ENCODE data around the gene DECR2.

Gene DECR2

DNA sequence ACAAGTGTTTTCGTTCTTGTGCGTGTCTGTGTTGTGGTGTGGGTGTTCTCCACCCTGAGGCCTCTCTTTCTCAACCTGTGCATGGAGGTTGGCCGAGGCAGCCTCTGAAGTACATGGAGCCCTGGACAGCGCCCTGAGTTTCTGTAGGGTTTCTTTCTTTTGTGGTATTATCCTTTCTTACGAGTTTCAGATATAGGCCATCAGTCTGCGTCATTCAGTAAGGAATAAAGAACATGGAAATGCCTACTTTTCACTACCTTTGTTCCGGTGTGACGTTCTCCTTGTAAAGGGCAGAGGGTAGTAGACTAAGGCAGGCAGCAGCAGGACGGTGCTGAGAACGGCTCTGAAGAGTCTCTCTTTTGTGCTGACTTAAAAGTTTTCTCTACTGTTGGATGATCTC, 42.3 kb downstream of the DECR2 start:
- no peak for DNase-seq (ENCODE audit: low read depth in 2 of 2)

DNA sequence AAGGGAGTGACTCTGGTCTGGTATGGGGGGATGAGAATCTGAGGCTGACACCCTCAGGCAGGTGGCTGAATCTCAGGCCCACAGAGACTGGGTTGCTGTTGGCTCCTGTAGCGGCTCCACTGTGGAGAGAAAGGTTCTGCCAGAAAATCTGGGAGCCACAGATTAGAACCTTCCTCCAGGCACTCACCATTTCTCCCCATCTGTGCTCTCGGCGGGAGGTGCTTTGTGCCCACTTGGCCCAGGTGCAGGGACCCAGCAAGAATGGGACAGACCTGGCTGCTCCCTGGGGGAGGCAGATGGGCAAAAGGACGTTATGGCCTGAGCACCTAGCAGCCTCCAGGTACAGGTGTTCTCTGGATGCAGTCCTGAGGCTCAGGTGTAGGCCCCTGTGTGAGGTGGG, 43.9 kb downstream of the DECR2 start:
- DNase-seq (ENCODE audit: low read depth in 2 of 2) = no peak

DNA sequence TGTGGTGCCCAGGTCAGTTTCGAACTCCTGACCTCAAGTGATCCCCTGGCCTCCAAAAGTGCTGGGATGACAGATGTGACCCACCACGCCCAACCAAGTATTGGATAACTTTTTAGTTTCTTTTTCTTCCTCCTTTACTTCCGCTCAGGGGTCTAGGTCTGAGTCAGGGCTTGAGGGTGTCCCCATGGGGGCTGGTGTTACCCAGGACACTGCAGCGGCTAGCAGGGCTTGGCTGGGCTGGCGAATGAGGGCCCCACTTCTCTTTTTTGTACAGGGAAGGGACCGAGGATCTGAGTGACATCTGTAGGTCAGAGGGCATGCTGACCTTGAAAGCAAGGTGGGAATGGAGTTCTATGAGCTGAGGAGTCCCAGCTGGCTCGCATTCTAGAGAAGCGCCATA, 48.7 kb downstream of the DECR2 start:
- DNase-seq (ENCODE audit: low read depth in 2 of 2) = no peak

DNA sequence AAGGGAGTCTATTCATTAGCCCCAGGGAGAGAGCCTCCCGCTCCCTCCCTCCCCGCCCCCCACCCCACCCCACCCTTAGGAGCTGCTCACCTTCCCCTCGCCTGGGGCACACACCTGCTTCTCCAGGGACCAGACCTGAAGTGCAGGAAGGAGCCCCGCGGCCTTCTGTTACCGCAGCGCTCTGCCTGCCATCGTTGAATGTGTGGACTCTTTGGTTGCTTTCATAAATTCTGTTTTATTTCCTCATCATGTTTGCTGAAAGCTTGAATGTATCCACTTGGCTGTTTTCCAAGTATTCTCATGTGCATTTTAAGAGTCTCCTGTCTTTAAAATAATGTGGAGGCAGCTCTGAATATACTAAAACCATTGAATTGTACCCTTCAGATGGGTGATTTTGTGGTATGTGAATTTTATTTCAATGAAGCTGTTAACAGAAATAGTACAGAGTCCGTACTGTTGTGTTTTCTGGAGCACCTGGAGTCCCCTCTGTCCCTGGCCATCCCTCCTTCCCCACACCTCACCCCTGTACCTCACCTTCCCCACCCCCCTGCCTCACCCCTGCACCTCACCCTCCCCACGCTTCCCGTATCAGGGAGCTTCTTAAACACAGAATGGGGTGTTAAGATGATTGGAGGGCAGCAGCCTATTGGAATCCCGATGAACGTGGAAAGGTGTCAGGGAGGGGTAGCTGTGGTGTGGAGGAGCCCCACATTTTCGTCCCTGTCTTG, 49.3 kb downstream of the DECR2 start:
- DNase-seq (ENCODE audit: low read depth in 2 of 2) = no peak

DNA sequence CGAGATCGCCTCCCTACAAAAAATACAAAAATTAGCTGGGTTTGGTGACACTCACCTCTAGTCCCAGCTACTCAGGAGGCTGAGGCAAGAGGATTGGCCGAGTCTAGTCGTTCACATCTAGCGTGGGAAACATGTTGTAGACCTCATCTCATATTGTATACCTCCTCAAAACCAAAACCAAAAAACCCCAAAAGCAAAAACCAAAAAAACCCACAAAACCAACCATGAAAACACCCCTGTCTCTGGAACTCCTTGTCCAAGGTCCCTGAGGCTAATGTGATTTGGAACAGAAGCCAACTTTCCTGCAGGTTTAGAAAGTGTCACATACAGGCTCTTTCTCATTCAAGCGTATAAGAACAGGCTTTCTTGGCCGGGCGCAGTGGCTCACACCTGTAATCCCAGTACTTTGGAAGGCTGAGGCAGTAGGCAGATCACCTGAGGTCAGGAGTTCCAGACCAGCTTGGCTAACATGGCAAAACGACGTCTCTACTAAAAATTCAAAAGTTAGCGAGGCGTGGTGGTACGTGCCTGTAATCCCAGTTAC, 52.8 kb downstream of the DECR2 start:
- DNase-seq (ENCODE audit: low read depth in 2 of 2) = no peak

DNA sequence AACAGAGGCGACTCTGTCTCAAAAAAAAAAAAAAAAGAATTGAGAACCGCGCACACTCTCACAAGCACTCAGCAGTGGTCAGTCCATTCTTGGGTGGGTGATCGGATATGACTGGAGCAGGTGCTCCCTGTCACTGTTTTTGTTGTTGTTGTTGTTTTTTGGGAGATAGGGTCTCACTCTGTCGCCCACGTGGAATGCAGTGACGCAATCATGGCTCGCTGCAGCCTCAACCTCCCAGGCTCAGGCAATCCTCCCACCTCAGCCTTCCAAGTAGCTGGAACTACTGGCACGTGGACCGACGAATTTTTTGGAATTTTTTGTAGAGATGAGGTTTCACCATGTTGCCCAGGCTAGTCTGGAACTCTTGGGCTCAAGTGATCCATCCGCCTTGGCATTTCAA, 53.8 kb downstream of the DECR2 start:
- DNase-seq (ENCODE audit: low read depth in 2 of 2) = no peak

DNA sequence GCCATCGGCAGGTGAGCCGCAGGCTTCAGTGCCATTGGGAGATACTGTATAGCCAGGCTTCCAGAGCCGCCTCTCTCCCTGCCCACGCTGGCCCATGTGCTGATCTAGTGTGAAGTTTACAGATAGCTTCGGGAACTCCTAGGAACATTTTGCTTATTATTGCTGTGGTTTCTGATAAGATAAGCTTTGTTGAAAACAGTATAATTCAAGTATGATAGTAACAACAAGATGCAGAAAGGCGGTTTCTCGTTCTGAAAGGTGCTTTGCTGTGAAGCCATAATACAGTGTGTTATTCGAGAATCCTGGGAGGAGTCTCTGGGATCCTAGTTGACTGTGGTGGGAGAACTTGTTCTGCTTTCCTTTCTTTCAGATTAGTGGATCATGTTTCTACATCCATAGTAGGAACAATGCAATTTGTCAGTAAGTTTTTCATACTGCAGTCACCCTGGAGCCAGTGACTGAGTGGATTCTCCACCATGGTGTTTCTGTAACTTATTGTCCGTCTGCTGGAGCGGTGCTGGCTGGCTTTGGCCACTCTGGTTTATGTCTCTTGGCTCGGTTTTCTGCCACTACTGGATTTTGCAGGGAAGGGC, 55.3 kb downstream of the DECR2 start:
- DNase-seq (ENCODE audit: low read depth in 2 of 2) = no peak

GRCh38 chr16:457732-458400, 56.2 kb downstream of the DECR2 start:
- DNase-seq (ENCODE audit: low read depth in 2 of 2) = no peak

DNA sequence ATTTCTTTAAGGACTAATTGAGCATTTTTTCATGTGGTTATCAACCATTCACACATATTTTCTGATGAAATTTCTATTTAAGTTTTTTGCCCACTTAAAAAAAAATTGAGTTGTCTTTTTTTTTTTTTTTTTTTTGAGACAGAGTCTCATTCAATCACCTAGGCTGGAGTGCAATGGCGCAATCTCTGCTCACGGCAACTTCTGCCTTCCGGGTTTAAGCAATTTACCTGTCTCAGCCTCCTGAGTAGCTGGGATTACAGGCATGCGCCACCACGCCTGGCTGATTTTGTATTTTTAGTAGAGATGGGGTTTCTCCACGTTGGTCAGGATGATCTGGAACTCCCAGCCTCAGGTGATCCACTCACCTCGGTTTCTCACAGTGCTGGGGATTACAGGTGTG, 58.1 kb downstream of the DECR2 start:
- no peak for DNase-seq (ENCODE audit: low read depth in 2 of 2)

GRCh38 chr16:460787-461186, 59.1 kb downstream of the DECR2 start:
- no peak for DNase-seq (ENCODE audit: low read depth in 2 of 2)
